ENCODE measurements around the gene SIPA1L2.

Gene SIPA1L2

GRCh38 chr1:232643251-232643650 is 13.3 kb upstream of the SIPA1L2 start:
- CTCF ChIA-PET = interaction anchor here (0.5 to 0.9 kb wide), 4 partner anchors 8 to 719 kb away, joined by 3 to 7 read pairs (median 4); no protein-coding TSS in a partner anchor
- POLR2A ChIA-PET = no interaction called here
- no peaks in the 10 kb centered on the region for H3K9me3 ChIP-seq (ENCODE audit: control insufficient read depth, insufficient read depth, low read depth, low read length)

GRCh38 chr1:232641507-232641906 is 11.6 kb upstream of the SIPA1L2 start:
- no peak overlapping the region for H3K4me3 ChIP-seq (ENCODE audit: low read depth, low read length)
- no peaks in the 10 kb centered on the region for H3K36me3 ChIP-seq (ENCODE audit: control insufficient read depth in 2 of 2, insufficient read depth in 1 of 2, low read length in 2 of 2)
- CTCF ChIA-PET = interaction anchor here (0.7 kb wide), 1 partner anchor 152 kb away, joined by 3 read pairs; no protein-coding TSS in a partner anchor
- POLR2A ChIA-PET = no interaction called here
- H3K9me3 ChIP-seq (ENCODE audit: control insufficient read depth, insufficient read depth, low read depth, low read length) = no peaks in the 10 kb centered on the region
- 0 out of 2 replicates have a peak, but pooled peaks cover 3% of the 10 kb centered on the region for H3K4me1 ChIP-seq (ENCODE audit: control insufficient read depth, insufficient read depth, low read length)
- no peak overlapping the region for H3K27ac ChIP-seq (ENCODE audit: extremely low read depth, low read depth, low read length)
- no peak for TF ChIP-seq ZNF354C (tag by site-specific recombination; IDR thresholded peaks at IDR 0.05; ENCODE audit: borderline replicate concordance, low read depth)
- TF ChIP-seq ZNF133 (tag by site-specific recombination; IDR thresholded peaks at IDR 0.05) = no peak
- TF ChIP-seq ZNF138 (tag by site-specific recombination; IDR thresholded peaks at IDR 0.05; ENCODE audit: borderline replicate concordance) = no peak
- no peak for TF ChIP-seq ZNF274 (IDR thresholded peaks at IDR 0.05; ENCODE audit: low read length)
- TF ChIP-seq ZNF274 (tag by site-specific recombination; IDR thresholded peaks at IDR 0.05; ENCODE audit: borderline replicate concordance) = no peak
- TF ChIP-seq ZNF121 (tag by site-specific recombination; IDR thresholded peaks at IDR 0.05) = no peak
- no peak for TF ChIP-seq ZNF654 (tag by site-specific recombination; IDR thresholded peaks at IDR 0.05; ENCODE audit: low read depth)
- no peak for TF ChIP-seq GLI4 (tag by site-specific recombination; IDR thresholded peaks at IDR 0.05)
- no peak for TF ChIP-seq ZNF202 (tag by site-specific recombination; IDR thresholded peaks at IDR 0.05; ENCODE audit: borderline replicate concordance)
- TF ChIP-seq ZBTB48 (tag by site-specific recombination; IDR thresholded peaks at IDR 0.05) = no peak
- TF ChIP-seq ZBTB8A (tag by site-specific recombination; IDR thresholded peaks at IDR 0.05) = no peak
- TF ChIP-seq MEIS1 (CRISPR knock-in tag; IDR thresholded peaks at IDR 0.05; ENCODE audit: borderline replicate concordance) = no peak
- TF ChIP-seq SETDB1 (IDR thresholded peaks at IDR 0.05; ENCODE audit: insufficient read length, low read length) = no peak
- TF ChIP-seq ZNF776 (tag by site-specific recombination; IDR thresholded peaks at IDR 0.05; ENCODE audit: borderline replicate concordance) = no peak
- no peak for TF ChIP-seq ZNF223 (tag by site-specific recombination; IDR thresholded peaks at IDR 0.05)
- TF ChIP-seq ZNF398 (tag by site-specific recombination; IDR thresholded peaks at IDR 0.05) = no peak
- TF ChIP-seq SALL2 (tag by site-specific recombination; IDR thresholded peaks at IDR 0.05; ENCODE audit: borderline replicate concordance) = no peak
- no peak for TF ChIP-seq YY2 (tag by site-specific recombination; IDR thresholded peaks at IDR 0.05)
- no peak for TF ChIP-seq ZNF175 (tag by site-specific recombination; IDR thresholded peaks at IDR 0.05)

More at GRCh38 chr1:232643251-232643650, 13.3 kb upstream of the SIPA1L2 start:
- TF ChIP-seq ZNF692 (tag by site-specific recombination; IDR thresholded peaks at IDR 0.05) (no peak), REST (tag by site-specific recombination; IDR thresholded peaks at IDR 0.05) (no peak), ZNF76 (tag by site-specific recombination; IDR thresholded peaks at IDR 0.05; ENCODE audit: borderline replicate concordance, low read depth) (no peak), ZNF184 (tag by site-specific recombination; IDR thresholded peaks at IDR 0.05) (no peak), FEZF1 (tag by site-specific recombination; IDR thresholded peaks at IDR 0.05) (no peak), ZNF677 (tag by site-specific recombination; IDR thresholded peaks at IDR 0.05) (no peak), ZNF114 (tag by site-specific recombination; IDR thresholded peaks at IDR 0.05) (no peak), ZNF555 (tag by site-specific recombination; conservative IDR thresholded peaks at IDR 0.05) (no peak), ZNF112 (tag by site-specific recombination; IDR thresholded peaks at IDR 0.05) (no peak), KLF7 (tag by site-specific recombination; IDR thresholded peaks at IDR 0.05; ENCODE audit: borderline replicate concordance) (no peak), ZNF391 (tag by site-specific recombination; IDR thresholded peaks at IDR 0.05; ENCODE audit: borderline replicate concordance, low read depth) (no peak), ZNF146 (tag by site-specific recombination; IDR thresholded peaks at IDR 0.05) (no peak), ZNF350 (tag by site-specific recombination; IDR thresholded peaks at IDR 0.05) (no peak), SP2 (tag by site-specific recombination; IDR thresholded peaks at IDR 0.05) (no peak)
- Histone ChIP-seq H3K4me1 (ENCODE audit: control insufficient read depth, insufficient read depth, low read length) (0 out of 2 replicates have a peak, but pooled peaks cover 3% of the 10 kb centered on the region), H3K27ac (ENCODE audit: extremely low read depth, low read depth, low read length) (no peak overlapping the region), H3K4me3 (ENCODE audit: low read depth, low read length) (no peak overlapping the region), H3K36me3 (ENCODE audit: control insufficient read depth in 2 of 2, insufficient read depth in 1 of 2, low read length in 2 of 2) (no peaks in the 10 kb centered on the region)

Data from HEK293 (cell line).